Measurements from ENCODE around the gene TNNC1. TPM values are rescaled to one million over a fixed set of nuclear protein-coding genes. Genes with fewer than 3 reads are reported as not detected.

The TNNC1 gene
- total RNA-seq, 1 donor from 2014 or later: 0.34 TPM

GRCh38 chr3:52450489-52451236, 3.2 kb downstream of the TNNC1 start:
- H3K4me3 Mint-ChIP-seq (ENCODE audit: low read depth): no peak overlapping the region
- no peak overlapping the region for H3K27ac Mint-ChIP-seq
- H3K27me3 Mint-ChIP-seq (ENCODE audit: low read depth): no peaks in the 10 kb centered on the region
- intact Hi-C loops (cut with micrococcal nuclease): loop anchor here (10.0 kb wide), 1 partner anchor 234 kb away; the partner anchor contains the start of genes GNL3 and PBRM1
- no peak for DNase-seq (ENCODE audit: low spot score)
- no peaks in the 10 kb centered on the region for H3K36me3 Mint-ChIP-seq (ENCODE audit: low read depth)
- no peaks in the 10 kb centered on the region for H3K9me3 Mint-ChIP-seq
- peaks cover 16% of the 10 kb centered on the region for H3K4me1 Mint-ChIP-seq (ENCODE audit: low read depth)

- H3K27me3 Mint-ChIP-seq (ENCODE audit: low read depth): no peaks in the 10 kb centered on the region
- H3K36me3 Mint-ChIP-seq (ENCODE audit: low read depth): no peaks in the 10 kb centered on the region
- peaks cover 12% of the 10 kb centered on the region for H3K4me1 Mint-ChIP-seq (ENCODE audit: low read depth)
- DNase-seq (ENCODE audit: low spot score): no peak
- intact Hi-C loops (cut with micrococcal nuclease): loop anchor here (1.0 to 5.0 kb wide), 2 partner anchors 35 to 225 kb away; no protein-coding TSS in a partner anchor
- no peak overlapping the region for H3K27ac Mint-ChIP-seq
- H3K9me3 Mint-ChIP-seq: no peaks in the 10 kb centered on the region
- H3K4me3 Mint-ChIP-seq (ENCODE audit: low read depth): no peak overlapping the region
Measured at GRCh38 chr3:52447512-52448355, 6.1 kb downstream of the TNNC1 start.

GRCh38 chr3:52446631-52447511, 7.0 kb downstream of the TNNC1 start:
- H3K9me3 Mint-ChIP-seq: no peaks in the 10 kb centered on the region
- H3K27me3 Mint-ChIP-seq (ENCODE audit: low read depth): no peaks in the 10 kb centered on the region
- intact Hi-C loops (cut with micrococcal nuclease): loop anchor here (1.0 to 5.0 kb wide), 2 partner anchors 35 to 225 kb away; no protein-coding TSS in a partner anchor
- DNase-seq (ENCODE audit: low spot score): peak; percentile 67
- peaks cover 12% of the 10 kb centered on the region for H3K4me1 Mint-ChIP-seq (ENCODE audit: low read depth)
- no peak overlapping the region for H3K27ac Mint-ChIP-seq
- no peak overlapping the region for H3K4me3 Mint-ChIP-seq (ENCODE audit: low read depth)
- no peaks in the 10 kb centered on the region for H3K36me3 Mint-ChIP-seq (ENCODE audit: low read depth)

GRCh38 chr3:52446042-52446441, 7.8 kb downstream of the TNNC1 start:
- Mint-ChIP-seq H3K4me1 (ENCODE audit: low read depth) (peaks cover 12% of the 10 kb centered on the region), H3K27me3 (ENCODE audit: low read depth) (no peaks in the 10 kb centered on the region), H3K9me3 (no peaks in the 10 kb centered on the region), H3K27ac (no peak overlapping the region), H3K36me3 (ENCODE audit: low read depth) (no peaks in the 10 kb centered on the region), H3K4me3 (ENCODE audit: low read depth) (no peak overlapping the region)
- intact Hi-C loops (cut with micrococcal nuclease): loop anchor here (5.0 kb wide), 1 partner anchor 224 kb away; no protein-coding TSS in a partner anchor
- no peak for DNase-seq (ENCODE audit: low spot score)

GRCh38 chr3:52444860-52445793, 8.7 kb downstream of the TNNC1 start, which contains the start of gene SEMA3G:
Gene SEMA3G (minus strand): TSS chr3:52445103. CDS start chr3:52445027, 76 bp downstream.
- no peak within 1 kb of the TSS for H3K27ac Mint-ChIP-seq
- peak; percentile 77 for DNase-seq (ENCODE audit: low spot score)
- H3K36me3 Mint-ChIP-seq (ENCODE audit: low read depth): no peaks in the 10 kb centered on the region
- H3K4me1 Mint-ChIP-seq (ENCODE audit: low read depth): peaks cover 12% of the 10 kb centered on the region
- no peak within 1 kb of the TSS for H3K4me3 Mint-ChIP-seq (ENCODE audit: low read depth)
- no peaks in the 10 kb centered on the region for H3K27me3 Mint-ChIP-seq (ENCODE audit: low read depth)
- intact Hi-C loops (cut with micrococcal nuclease): loop anchor here (1.0 to 5.0 kb wide), 2 partner anchors 17 to 223 kb away; no protein-coding TSS in a partner anchor
- no peaks in the 10 kb centered on the region for H3K9me3 Mint-ChIP-seq

GRCh38 chr3:52443791-52444687, 9.8 kb downstream of the TNNC1 start:
- H3K36me3 Mint-ChIP-seq (ENCODE audit: low read depth): no peaks in the 10 kb centered on the region
- H3K4me1 Mint-ChIP-seq (ENCODE audit: low read depth): peaks cover 12% of the 10 kb centered on the region
- DNase-seq (ENCODE audit: low spot score): no peak
- H3K9me3 Mint-ChIP-seq: no peaks in the 10 kb centered on the region
- H3K27ac Mint-ChIP-seq: no peak overlapping the region
- no peaks in the 10 kb centered on the region for H3K27me3 Mint-ChIP-seq (ENCODE audit: low read depth)
- H3K4me3 Mint-ChIP-seq (ENCODE audit: low read depth): no peak overlapping the region
- intact Hi-C loops (cut with micrococcal nuclease): no loop called here

- Mint-ChIP-seq H3K9me3 (no peaks in the 10 kb centered on the region), H3K27ac (no peak overlapping the region), H3K4me3 (ENCODE audit: low read depth) (no peak overlapping the region), H3K36me3 (ENCODE audit: low read depth) (no peaks in the 10 kb centered on the region), H3K4me1 (ENCODE audit: low read depth) (peaks cover 12% of the 10 kb centered on the region), H3K27me3 (ENCODE audit: low read depth) (no peaks in the 10 kb centered on the region)
- no peak for DNase-seq (ENCODE audit: low spot score)
- intact Hi-C loops (cut with micrococcal nuclease): no loop called here
Measured at GRCh38 chr3:52443268-52443610, 10.6 kb downstream of the TNNC1 start.

GRCh38 chr3:52442409-52443267, 11.2 kb downstream of the TNNC1 start:
- Mint-ChIP-seq H3K4me1 (ENCODE audit: low read depth) (peaks cover 10% of the 10 kb centered on the region), H3K36me3 (ENCODE audit: low read depth) (no peaks in the 10 kb centered on the region), H3K27me3 (ENCODE audit: low read depth) (no peaks in the 10 kb centered on the region), H3K9me3 (no peaks in the 10 kb centered on the region), H3K27ac (no peak overlapping the region), H3K4me3 (ENCODE audit: low read depth) (no peak overlapping the region)
- DNase-seq (ENCODE audit: low spot score): no peak
- intact Hi-C loops (cut with micrococcal nuclease): no loop called here

GRCh38 chr3:52441772-52442332, 12.0 kb downstream of the TNNC1 start:
- intact Hi-C loops (cut with micrococcal nuclease): no loop called here

GRCh38 chr3:52441091-52441771, 12.6 kb downstream of the TNNC1 start:
- Mint-ChIP-seq H3K9me3 (no peaks in the 10 kb centered on the region), H3K27me3 (ENCODE audit: low read depth) (no peaks in the 10 kb centered on the region), H3K36me3 (ENCODE audit: low read depth) (no peaks in the 10 kb centered on the region), H3K4me1 (ENCODE audit: low read depth) (peaks cover 6% of the 10 kb centered on the region), H3K27ac (no peak overlapping the region), H3K4me3 (ENCODE audit: low read depth) (no peak overlapping the region)
- DNase-seq (ENCODE audit: low spot score): no peak
- intact Hi-C loops (cut with micrococcal nuclease): no loop called here

More at GRCh38 chr3:52441772-52442332, 12.0 kb downstream of the TNNC1 start:
- no peak overlapping the region for H3K27ac Mint-ChIP-seq
- H3K4me3 Mint-ChIP-seq (ENCODE audit: low read depth): no peak overlapping the region
- DNase-seq (ENCODE audit: low spot score): no peak
- no peaks in the 10 kb centered on the region for H3K9me3 Mint-ChIP-seq
- H3K36me3 Mint-ChIP-seq (ENCODE audit: low read depth): no peaks in the 10 kb centered on the region
- no peaks in the 10 kb centered on the region for H3K27me3 Mint-ChIP-seq (ENCODE audit: low read depth)
- H3K4me1 Mint-ChIP-seq (ENCODE audit: low read depth): peaks cover 6% of the 10 kb centered on the region

Measured in activated T-helper 2 cell treated with anti-CD3 and anti-CD28 coated beads, Interferon-gamma antibody, Interleukin-2, Interleukin-4, amounts not matched to agents 10 μg/mL and 5 μg/mL and 100 μg/mL, durations not matched to agents 14 hours and 24 hours and 36 hours (primary cell).